Measurements from ENCODE around the gene SCN2A. TPM values are rescaled to one million over a fixed set of nuclear protein-coding genes. Genes with fewer than 3 reads are reported as not detected.

SCN2A gene
- total RNA-seq, 1 experiment from 2014 or later: 0.07 TPM

GRCh38 chr2:165198181-165198580, 41.0 kb upstream of the SCN2A start:
- ATAC-seq (no peak), DNase-seq (no peak)
- H3F3A ChIP-seq (ENCODE audit: low read length, unreplicated experiment): no peaks in the 10 kb centered on the region
- H3K4me2 ChIP-seq (ENCODE audit: low read length): no peak overlapping the region
- H3K36me3 ChIP-seq (ENCODE audit: low read depth, low read length): no peaks in the 10 kb centered on the region
- no peak overlapping the region for H3K9ac ChIP-seq (ENCODE audit: low read length)
- no TSS peak for BruUV-seq (replicated peaks)
- H3K9me2 ChIP-seq (replicated peaks; ENCODE audit: low read length): no peaks in the 10 kb centered on the region
- no peaks in the 10 kb centered on the region for H4K20me1 ChIP-seq (ENCODE audit: low read length)
- H3K9me3 ChIP-seq (ENCODE audit: low read length): no peaks in the 10 kb centered on the region
- peaks cover 41% of the 10 kb centered on the region for H3K27me3 ChIP-seq (ENCODE audit: low read length)
- TF ChIP-seq CTCF (conservative IDR thresholded peaks at IDR 0.05; ENCODE audit: low read depth, low read length) (no peak), EZH2 (IDR thresholded peaks at IDR 0.05; ENCODE audit: low read length, unreplicated experiment) (no peak), EZH2phosphoT487 (IDR thresholded peaks at IDR 0.05; ENCODE audit: borderline replicate concordance, low read length) (no peak)
- ChIA-PET POLR2A (ENCODE audit: unreplicated experiment) (no interaction called here), CTCF (no interaction called here)
- no peaks in the 10 kb centered on the region for H3K79me2 ChIP-seq (ENCODE audit: low read length)
- H3K4me1 ChIP-seq (ENCODE audit: insufficient read depth, low read length): no peaks in the 10 kb centered on the region
- H3K27ac ChIP-seq (ENCODE audit: low read length): no peak overlapping the region
- intact Hi-C loops (cut with micrococcal nuclease): no loop called here
- H2AFZ ChIP-seq (ENCODE audit: low read length): no peak overlapping the region
- H3K4me3 ChIP-seq (ENCODE audit: low read length): no peak overlapping the region

GRCh38 chr2:165202239-165202638, 37.0 kb upstream of the SCN2A start:
- Histone ChIP-seq H3K79me2 (ENCODE audit: low read length) (no peaks in the 10 kb centered on the region), H3K4me1 (ENCODE audit: insufficient read depth, low read length) (no peaks in the 10 kb centered on the region), H3K27ac (ENCODE audit: low read length) (no peak overlapping the region), H3K4me2 (ENCODE audit: low read length) (no peak overlapping the region), H2AFZ (ENCODE audit: low read length) (no peak overlapping the region), H3K4me3 (ENCODE audit: low read length) (no peak overlapping the region), H3K9me2 (replicated peaks; ENCODE audit: low read length) (no peaks in the 10 kb centered on the region), H3F3A (ENCODE audit: low read length, unreplicated experiment) (no peaks in the 10 kb centered on the region), H3K27me3 (ENCODE audit: low read length) (peaks cover 37% of the 10 kb centered on the region), H4K20me1 (ENCODE audit: low read length) (no peaks in the 10 kb centered on the region), H3K9ac (ENCODE audit: low read length) (no peak overlapping the region), H3K9me3 (ENCODE audit: low read length) (no peaks in the 10 kb centered on the region), H3K36me3 (ENCODE audit: low read depth, low read length) (no peaks in the 10 kb centered on the region)
- BruUV-seq (replicated peaks): no TSS peak
- ChIA-PET CTCF (interaction anchor here (1.0 to 1.3 kb wide), 2 partner anchors 184 to 209 kb away, joined by 3 read pairs; no protein-coding TSS in a partner anchor), POLR2A (ENCODE audit: unreplicated experiment) (no interaction called here)
- DNase-seq: no peak
- no peak for ATAC-seq
- TF ChIP-seq CTCF (conservative IDR thresholded peaks at IDR 0.05; ENCODE audit: low read depth, low read length): no peak
- no peak for TF ChIP-seq EZH2phosphoT487 (IDR thresholded peaks at IDR 0.05; ENCODE audit: borderline replicate concordance, low read length)
- no peak for TF ChIP-seq EZH2 (IDR thresholded peaks at IDR 0.05; ENCODE audit: low read length, unreplicated experiment)
- intact Hi-C loops (cut with micrococcal nuclease): no loop called here

GRCh38 chr2:165203689-165204559, 35.3 kb upstream of the SCN2A start, which contains the start of gene SCN3A:
Gene SCN3A (minus strand): TSS chr2:165204050. CDS start chr2:165176394, 27,656 bp downstream.
- Histone ChIP-seq H3K36me3 (ENCODE audit: low read depth, low read length) (no peaks in the 10 kb centered on the region), H3K27ac (ENCODE audit: low read length) (no peak within 1 kb of the TSS), H3K9me3 (ENCODE audit: low read length) (no peaks in the 10 kb centered on the region), H3K27me3 (ENCODE audit: low read length) (peaks cover 22% of the 10 kb centered on the region), H3K4me2 (ENCODE audit: low read length) (no peak within 1 kb of the TSS), H3F3A (ENCODE audit: low read length, unreplicated experiment) (no peaks in the 10 kb centered on the region), H2AFZ (ENCODE audit: low read length) (no peak within 1 kb of the TSS), H4K20me1 (ENCODE audit: low read length) (no peaks in the 10 kb centered on the region), H3K79me2 (ENCODE audit: low read length) (no peaks in the 10 kb centered on the region), H3K4me3 (ENCODE audit: low read length) (no peak within 1 kb of the TSS), H3K4me1 (ENCODE audit: insufficient read depth, low read length) (no peaks in the 10 kb centered on the region), H3K9ac (ENCODE audit: low read length) (no peak within 1 kb of the TSS), H3K9me2 (replicated peaks; ENCODE audit: low read length) (no peaks in the 10 kb centered on the region)
- no peak for TF ChIP-seq EZH2 (IDR thresholded peaks at IDR 0.05; ENCODE audit: low read length, unreplicated experiment)
- TF ChIP-seq CTCF (conservative IDR thresholded peaks at IDR 0.05; ENCODE audit: low read depth, low read length): peak; percentile 83
- ChIA-PET POLR2A (ENCODE audit: unreplicated experiment) (interaction anchor here (0.5 to 0.6 kb wide), 2 partner anchors 22 to 67 kb away, joined by 7 read pairs; no protein-coding TSS in a partner anchor), CTCF (interaction anchor here (0.5 to 2.2 kb wide), 27 partner anchors 8 to 1854 kb away, joined by 3 to 33 read pairs (median 4); no protein-coding TSS in a partner anchor)
- intact Hi-C loops (cut with micrococcal nuclease): loop anchor here (1.0 to 2.0 kb wide), 3 partner anchors 63 to 211 kb away; no protein-coding TSS in a partner anchor
- peak; percentile 71 for DNase-seq
- no TSS peak for BruUV-seq (replicated peaks)
- peak; percentile 57 for ATAC-seq
